Fibroblast of skin of right biceps (primary cell): ENCODE results near the gene PARVA.

Experiments used
- DNase-seq: peaks from one replicate; pipeline ENCODE4 v3.0.0-alpha.2; 2013

Gene PARVA

DNA sequence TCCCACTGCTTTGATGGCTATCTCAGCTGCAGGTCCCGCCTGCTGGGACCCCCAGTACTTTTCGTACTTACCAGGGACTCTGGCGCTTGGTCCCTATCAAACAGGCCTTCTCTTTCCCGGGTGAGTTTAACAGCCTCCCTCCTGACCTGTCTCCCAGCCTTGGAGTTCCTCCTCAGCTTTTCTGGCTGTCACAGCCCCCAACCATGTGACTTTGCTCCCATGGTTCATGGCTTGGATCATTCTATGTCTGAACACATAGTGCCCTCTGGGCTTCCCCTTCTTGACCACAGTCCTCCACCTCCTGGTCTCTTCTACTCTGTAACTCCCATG is 56.9 kb downstream of the PARVA start:
- DNase-seq, result no peak

GRCh38 chr11:12435264-12435663 is 57.9 kb downstream of the PARVA start:
- DNase-seq, result no peak

DNA sequence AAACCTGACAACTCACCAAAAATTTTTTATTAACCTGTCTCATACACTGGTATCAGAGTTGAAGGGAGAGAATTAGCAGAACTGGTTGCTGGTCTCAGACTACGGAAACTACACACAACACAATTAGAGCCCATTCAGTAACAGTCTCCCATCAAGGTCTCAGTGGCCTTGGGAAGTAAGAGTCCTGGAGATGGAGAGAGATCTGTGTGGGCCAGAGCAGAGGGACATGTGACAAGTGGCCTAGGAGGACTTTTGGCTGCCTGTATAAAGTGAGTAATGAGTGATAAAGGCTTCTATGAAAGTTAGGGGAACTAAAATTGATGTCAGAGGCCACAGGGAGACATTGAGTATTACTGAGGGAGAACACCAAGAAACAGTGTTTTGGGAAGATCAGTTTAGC is 58.9 kb downstream of the PARVA start:
- no peak for DNase-seq

DNA sequence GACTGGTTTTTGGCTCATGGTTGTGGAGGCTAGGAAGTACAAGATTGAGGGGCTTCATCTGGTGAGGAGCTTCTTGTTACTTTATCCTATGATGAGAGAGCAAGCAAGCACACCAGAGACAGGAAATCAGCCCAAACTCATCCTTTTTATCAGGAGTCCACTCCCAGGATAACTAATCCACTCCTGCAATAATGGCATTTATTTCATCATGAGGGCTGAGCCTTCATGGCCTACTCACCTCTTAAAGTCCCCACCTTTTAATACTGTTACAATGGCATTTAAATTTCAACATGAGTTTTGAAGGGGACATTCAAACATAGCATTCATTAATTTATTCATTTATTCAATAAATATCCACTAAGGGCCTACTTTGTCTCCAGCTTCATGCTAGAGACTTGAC is 60.9 kb downstream of the PARVA start:
- DNase-seq, result no peak

DNA sequence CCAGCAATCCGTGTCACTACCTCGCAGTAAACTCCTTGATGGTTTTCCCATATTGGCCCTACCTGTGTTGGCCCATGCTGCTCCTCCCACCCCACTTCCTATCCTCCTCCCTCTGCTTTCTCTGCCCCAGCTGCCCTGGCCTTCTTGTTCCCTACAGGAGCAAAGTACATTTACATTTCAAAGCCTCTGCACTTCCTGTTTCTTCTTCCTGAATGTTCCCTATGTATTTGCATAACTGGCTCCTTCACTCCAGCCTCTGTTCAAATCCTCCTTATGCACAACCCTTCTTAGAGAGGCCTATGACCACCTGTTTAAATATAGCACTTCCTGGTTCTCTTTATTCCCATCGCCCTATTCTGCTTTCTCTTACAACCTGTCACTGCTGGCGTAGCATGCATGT is 62.2 kb downstream of the PARVA start:
- no peak for DNase-seq

DNA sequence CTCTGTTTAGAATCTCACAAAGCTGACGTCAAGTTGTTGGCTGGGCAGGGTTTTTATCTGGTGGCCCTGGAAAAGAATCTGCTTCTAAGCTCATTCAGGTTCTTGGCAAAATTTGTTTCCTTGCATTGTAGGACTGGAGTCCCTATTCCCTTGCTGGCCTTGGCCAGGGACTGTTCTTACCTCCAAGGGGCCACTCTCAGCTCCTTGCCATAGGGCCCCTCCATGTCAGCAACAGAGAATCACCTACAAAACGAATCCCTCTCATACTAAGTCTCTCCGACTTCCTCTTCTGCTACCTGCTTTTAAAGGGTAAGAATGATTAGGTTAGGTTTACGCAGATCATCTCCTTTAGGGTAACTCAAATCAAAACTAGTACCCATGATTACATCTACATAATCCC is 63.2 kb downstream of the PARVA start:
- no peak for DNase-seq

- peak; percentile 85 for DNase-seq
Measured at GRCh38 chr11:12441231-12441861, 64.0 kb downstream of the PARVA start.

DNA sequence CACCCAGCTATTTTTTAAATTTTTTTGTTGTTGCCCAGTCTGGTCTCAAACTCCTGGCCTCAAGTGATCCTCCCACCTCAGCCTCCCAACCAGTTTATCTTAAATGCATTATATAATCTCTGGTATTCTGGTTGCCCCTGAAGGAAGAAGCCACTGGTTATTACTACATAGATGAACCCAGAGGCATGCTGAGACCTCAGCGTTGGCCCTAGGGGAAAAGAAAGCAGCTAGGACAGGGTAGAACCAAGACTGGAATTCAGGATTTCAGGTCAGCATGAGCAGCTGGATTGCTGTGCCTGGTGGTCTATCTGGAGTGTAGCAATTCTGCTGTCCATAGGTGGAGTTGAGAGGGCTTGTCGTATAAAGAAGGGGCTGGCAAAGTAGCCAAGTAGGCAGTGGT is 67.2 kb downstream of the PARVA start:
- DNase-seq, result no peak

DNA sequence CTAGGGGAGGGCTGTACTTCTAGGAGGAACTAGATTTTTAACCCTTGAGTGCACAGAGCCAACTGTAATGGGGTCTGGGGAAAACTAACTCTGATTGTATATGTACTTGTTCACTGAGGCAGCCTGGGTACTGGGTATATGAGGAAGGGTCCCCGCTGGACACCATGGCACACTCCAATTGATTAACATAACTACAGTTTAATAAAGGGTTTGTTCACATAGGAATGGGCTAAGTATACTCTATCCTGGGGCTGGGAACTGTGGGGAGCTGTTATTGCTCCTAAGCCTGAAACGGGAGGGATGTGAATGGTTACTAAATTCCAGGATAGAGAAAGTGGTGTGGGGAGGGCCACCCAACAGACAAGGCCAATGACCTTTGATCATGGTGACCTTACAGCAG is 67.6 kb downstream of the PARVA start:
- DNase-seq, result no peak

DNA sequence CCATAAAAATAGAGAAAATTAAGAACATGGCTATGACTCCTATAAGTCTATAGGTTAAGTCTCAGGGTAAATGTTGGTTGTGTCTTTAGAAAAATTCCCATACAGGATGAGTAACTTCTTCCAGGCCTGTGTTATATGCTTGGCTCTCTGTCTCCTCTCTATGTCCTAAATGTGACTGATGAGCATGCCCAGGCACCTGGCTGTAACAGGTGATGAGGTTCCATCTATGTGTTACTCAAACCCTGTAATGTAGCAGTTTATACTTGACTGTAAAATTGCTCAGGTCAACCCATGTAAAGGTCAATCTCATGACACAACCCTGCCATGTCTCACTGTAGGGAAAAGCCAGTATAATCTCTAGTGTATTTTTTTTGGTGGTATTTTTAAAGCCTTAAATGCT is 69.5 kb downstream of the PARVA start:
- no peak for DNase-seq

GRCh38 chr11:12448131-12448939 is 71.0 kb downstream of the PARVA start:
- no peak for DNase-seq

- peak; percentile 80 for DNase-seq
Measured at GRCh38 chr11:12449961-12450715, 72.8 kb downstream of the PARVA start.

- no peak for DNase-seq
Measured at GRCh38 chr11:12451179-12451814, 73.9 kb downstream of the PARVA start.

- no peak for DNase-seq
Measured at GRCh38 chr11:12453243-12453642, 75.9 kb downstream of the PARVA start.

DNA sequence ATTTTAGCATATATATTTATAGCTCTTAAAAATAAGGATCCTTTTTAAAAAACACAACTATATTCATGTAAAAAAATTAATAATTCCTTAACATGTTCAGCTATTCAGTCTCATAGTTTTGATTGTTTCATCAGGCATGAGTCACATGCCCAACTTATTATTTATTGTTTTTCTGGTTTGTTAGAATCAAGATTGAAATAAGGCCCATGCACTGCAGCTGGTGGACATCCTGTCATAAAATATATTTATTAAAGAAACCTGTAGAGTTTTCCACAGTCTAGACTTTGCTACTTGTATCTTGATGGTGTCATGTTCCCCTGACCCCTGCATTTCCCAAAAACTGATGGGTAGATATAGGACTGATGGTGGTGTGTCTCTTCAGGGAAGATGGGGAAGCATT is 77.4 kb downstream of the PARVA start:
- DNase-seq, result no peak

DNA sequence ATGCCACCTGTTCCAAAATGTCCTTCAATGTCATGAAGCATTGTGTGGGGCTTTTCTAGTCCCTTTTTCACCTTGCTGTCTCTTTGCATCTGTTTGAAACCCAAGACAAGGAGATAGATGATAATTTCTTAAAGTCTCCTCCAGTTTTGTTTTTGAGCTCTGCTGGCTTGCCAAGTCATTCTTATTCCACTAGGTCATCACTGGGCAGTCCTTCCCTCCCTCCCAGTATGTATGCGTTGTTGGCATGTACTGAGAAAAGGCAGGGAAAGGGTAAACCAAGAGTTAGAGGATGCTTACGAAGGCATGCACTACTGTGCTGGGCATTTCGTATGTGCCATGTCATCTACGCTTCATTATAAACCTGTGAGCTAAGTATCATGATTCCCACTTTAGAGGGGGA is 78.6 kb downstream of the PARVA start:
- DNase-seq, result peak; percentile 57

- DNase-seq, result peak; percentile 76
Measured at GRCh38 chr11:12456651-12457579, 79.5 kb downstream of the PARVA start.

DNA sequence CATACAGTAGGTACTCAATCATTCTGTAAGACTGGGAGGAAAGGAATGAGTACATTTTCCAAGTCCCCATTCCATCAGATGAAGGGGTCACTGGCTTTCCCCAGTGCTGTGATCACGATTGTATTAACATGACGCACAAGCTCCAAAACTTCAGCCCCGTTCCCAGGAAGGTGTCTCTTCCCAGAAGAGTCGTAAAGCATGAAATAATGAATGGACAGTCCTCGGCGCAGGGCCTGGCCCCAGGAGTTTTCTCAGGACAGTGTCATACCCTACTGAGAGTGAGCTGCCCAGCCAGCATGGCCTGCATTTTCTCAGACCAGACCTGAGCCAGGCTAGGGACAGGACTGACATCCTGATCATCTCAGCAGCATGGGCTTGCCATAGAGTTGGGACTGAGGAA is 80.7 kb downstream of the PARVA start:
- DNase-seq, result no peak

DNA sequence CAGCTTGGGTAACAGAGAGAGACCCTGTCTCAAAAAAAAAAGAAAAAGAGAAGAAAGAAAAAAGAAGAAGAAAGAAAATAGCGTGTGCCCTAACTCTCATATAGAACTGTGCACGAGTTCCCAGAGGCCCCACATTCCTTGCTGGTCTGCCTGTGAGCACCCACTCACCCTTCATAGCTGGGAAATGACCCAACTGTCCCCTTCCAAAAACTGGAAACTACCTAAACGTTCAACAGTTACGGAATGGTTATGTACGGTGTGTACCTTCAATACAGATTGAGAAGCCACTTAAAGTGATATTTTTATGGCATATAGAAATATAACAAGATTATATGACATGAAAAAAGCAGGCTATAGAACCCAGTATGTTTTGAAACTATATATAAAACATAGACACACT is 82.0 kb downstream of the PARVA start:
- no peak for DNase-seq

- DNase-seq, result no peak
Measured at GRCh38 chr11:12459865-12460444, 82.6 kb downstream of the PARVA start.

GRCh38 chr11:12460466-12460865 is 83.1 kb downstream of the PARVA start:
- DNase-seq, result peak; percentile 38

DNA sequence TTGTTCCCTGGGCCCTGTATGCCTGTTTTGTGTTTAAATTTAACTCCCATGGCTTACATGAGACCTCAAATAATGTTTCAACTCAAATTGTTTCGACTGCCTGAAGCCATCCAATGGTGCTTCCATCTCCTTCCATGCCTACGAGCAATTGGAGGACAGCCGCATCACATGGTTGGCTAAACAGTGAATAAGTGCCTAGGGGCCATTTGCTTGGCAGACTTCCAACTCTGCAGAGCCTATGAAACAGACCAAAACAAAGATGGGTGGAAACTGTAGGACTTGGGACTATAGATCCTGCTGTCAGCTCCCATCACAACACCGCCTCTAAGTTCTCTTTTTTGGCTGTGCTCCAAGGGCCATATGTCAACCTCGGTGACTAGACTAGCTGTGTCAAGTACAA is 84.1 kb downstream of the PARVA start:
- DNase-seq, result peak; percentile 43
